HepG2 (cell line): Measurements from ENCODE around the gene DAD1. TPM values are rescaled to one million over a fixed set of nuclear protein-coding genes. Genes with fewer than 3 reads are reported as not detected.

ENCODE experiments used
- ATAC-seq: fragments of 200-7000 bp; cut with Tn5 transposase; 3 replicates; pipeline ENCODE4 v1.9.1; 2020; ENCODE audit warnings: mild to moderate bottlenecking, moderate library complexity
- BruUV-seq: library from RNA; stranded (reverse); fragments of 400-500 nt; replicated peaks from 2 replicates; lab custom pipeline; 2021; lab: Mats Ljungman, UMichigan
- CTCF ChIA-PET: fragments of 300-600 bp; formaldehyde crosslinking; extraction: SDS; loops from one replicate; lab custom pipeline; 2021; ENCODE audit warnings: low total read pairs, inconsistent platforms, low intra/inter-chr PET ratio; lab: Yijun Ruan, JAX
- POLR2A ChIA-PET: fragments of 350-600 bp; sonication (Branson Sonifier 250); formaldehyde crosslinking; loops from one replicate; lab custom pipeline; 2020; ENCODE audit warnings: antibody characterized with exemption, inconsistent platforms; lab: Yijun Ruan, JAX
- DNase-seq: peaks from one replicate; pipeline ENCODE4 v3.0.0-alpha.2; 2015; ENCODE audit warnings: low spot score
- FAIRE-seq: peaks from 3 replicates; lab custom pipeline; 2011; peaks lifted over from hg19 to GRCh38; lab: Jason Lieb, UNC
- H2AFZ ChIP-seq: one replicate; pipeline ENCODE4 v1.6.1; 2011; ENCODE audit warnings: low read length, inconsistent platforms
- H3K27ac ChIP-seq: fragments of 300-600 bp; 3 replicates; pipeline ENCODE4 v1.8.0; 2011; ENCODE audit warnings: mixed run types, mild to moderate bottlenecking, mixed read lengths, low read length, inconsistent platforms; ENCODE audit not compliant: insufficient read depth; ENCODE audit errors: extremely low read length
- H3K27me3 ChIP-seq, 2 experiments: fragments of 200-600 bp in 1 of 2; 2 replicates in 1 of 2; 3 replicates in 1 of 2; pipeline versions ENCODE4 v1.6.0 to v1.8.0; 2011; ENCODE audit warnings: low read length in 2 of 2, mild to moderate bottlenecking in 2 of 2, moderate library complexity in 2 of 2, inconsistent platforms in 1 of 2; ENCODE audit not compliant: insufficient read depth in 2 of 2, control insufficient read depth in 1 of 2
- H3K36me3 ChIP-seq, 2 experiments: fragments of 200-600 bp in 1 of 2; replicated peaks in 1 of 2; 2 replicates in 1 of 2; 3 replicates in 1 of 2; pipeline versions ENCODE4 v1.5.1 to v1.8.0; 2011; ENCODE audit warnings: low read length in 2 of 2, inconsistent platforms in 1 of 2; ENCODE audit not compliant: insufficient read depth in 2 of 2, control insufficient read depth in 1 of 2
- H3K4me1 ChIP-seq: 2 replicates; pipeline ENCODE4 v1.5.1; 2012; ENCODE audit warnings: low read length, inconsistent platforms; ENCODE audit not compliant: insufficient read depth
- H3K4me2 ChIP-seq: 2 replicates; pipeline ENCODE4 v1.6.0; 2011; ENCODE audit warnings: low read depth, low read length, inconsistent platforms
- H3K4me3 ChIP-seq, 3 experiments: fragments of 200-600 bp in 1 of 3; sonication (generic), shearing (Covaris generic) in 1 of 3; replicated peaks in 1 of 3; 2 replicates each; pipeline ENCODE4 v1.5.1; 2011 to 2016; ENCODE audit warnings: low read length in 3 of 3, inconsistent platforms in 2 of 3, low read depth in 2 of 3, mild to moderate bottlenecking in 2 of 3, control low read depth in 1 of 3, mixed read lengths in 1 of 3; ENCODE audit not compliant: insufficient read depth in 1 of 3
- H3K79me2 ChIP-seq: one replicate; pipeline ENCODE4 v1.6.1; 2011; ENCODE audit warnings: low read length, inconsistent platforms; ENCODE audit not compliant: insufficient read depth
- H3K9ac ChIP-seq: 2 replicates; pipeline ENCODE4 v1.6.0; 2011; ENCODE audit warnings: mild to moderate bottlenecking, low read depth, low read length, inconsistent platforms; ENCODE audit not compliant: insufficient read depth
- H3K9me3 ChIP-seq: 2 replicates; pipeline ENCODE4 v1.5.1; 2012; ENCODE audit warnings: mild to moderate bottlenecking, low read length
- H4K20me1 ChIP-seq: 2 replicates; pipeline ENCODE4 v1.6.0; 2011; ENCODE audit warnings: inconsistent platforms, mild to moderate bottlenecking, low read length, moderate library complexity; ENCODE audit not compliant: insufficient read depth
- FOXK1 ChIP-seq: sonication (generic); formaldehyde crosslinking; IDR thresholded peaks from 2 replicates; pipeline ENCODE4 v1.4.0; 2020; ENCODE audit warnings: low read depth, missing genetic modification reagents, borderline replicate concordance
- MYC ChIP-seq: sonication (generic); formaldehyde crosslinking; IDR thresholded peaks from 2 replicates; pipeline ENCODE4 v1.9.0; 2021; ENCODE audit warnings: missing genetic modification reagents, borderline replicate concordance
- MYNN ChIP-seq: sonication (generic); formaldehyde crosslinking; IDR thresholded peaks from 2 replicates; pipeline ENCODE4 v1.4.0; 2020; ENCODE audit warnings: mild to moderate bottlenecking, low read depth, missing genetic modification reagents
- PITX1 ChIP-seq: sonication (generic); formaldehyde crosslinking; IDR thresholded peaks from 2 replicates; pipeline ENCODE4 v1.5.1; 2020; ENCODE audit warnings: mild to moderate bottlenecking, missing genetic modification reagents
- SYNCRIP ChIP-seq: fragments of 200-400 bp; formaldehyde crosslinking; IDR thresholded peaks from 2 replicates; pipeline ENCODE4 v1.6.1; 2018; ENCODE audit warnings: mild to moderate bottlenecking, low read depth, low read length; ENCODE audit not compliant: insufficient read depth
- ZNF232 ChIP-seq: sonication (generic); formaldehyde crosslinking; IDR thresholded peaks from 2 replicates; pipeline ENCODE4 v1.4.0; 2020; ENCODE audit warnings: missing genetic modification reagents, borderline replicate concordance
- ZNF329 ChIP-seq: sonication (generic); formaldehyde crosslinking; IDR thresholded peaks from 2 replicates; pipeline ENCODE4 v1.9.0; 2021; ENCODE audit warnings: low read depth, mild to moderate bottlenecking, missing genetic modification reagents
- ZNF737 ChIP-seq: sonication (generic); formaldehyde crosslinking; IDR thresholded peaks from 2 replicates; pipeline ENCODE4 v1.5.0; 2020; ENCODE audit warnings: missing genetic modification reagents, mild to moderate bottlenecking, borderline replicate concordance
- WGBS: methylation state at CpG from one replicate; pipeline ENCODE4 v1.1.6; 2017; ENCODE audit warnings: low lambda C conversion rate; 5-methylcytosine and 5-hydroxymethylcytosine counted together
- in situ Hi-C: cut with HindIII; loops from 2 replicates; pipeline ENCODE4 v1.10.0; 2017; ENCODE audit warnings: low pct_unique_long_range_greater_than_20kb; ENCODE audit not compliant: extremely low pct_ligation_motif_present
- intact Hi-C: fragments of 100-400 bp; cut with micrococcal nuclease; formaldehyde crosslinking; loops from one replicate; pipeline ENCODE4 v1.10.0; 2022; ENCODE audit not compliant: unreplicated experiment
- polyA plus RNA-seq, 8 experiments: library from polyadenylated mRNA; depleted of rRNA in 3 of 8; stranded (reverse) in 7 of 8; unstranded in 1 of 8; fragments of >200 nt; fragmentation: Illumina TruSeq in 4 of 8; extraction: Trizol in 4 of 8; gene quantifications; 2 replicates each; pipeline versions ENCODE4 v1.2.1 to v1.2.3, GENCODE V29; 2011 to 2016; ENCODE audit warnings: low read depth in 4 of 8, missing spikeins in 1 of 8, mixed read lengths in 1 of 8; ENCODE audit not compliant: insufficient read depth in 1 of 8
- total RNA-seq, 5 experiments: library from RNA; depleted of rRNA; stranded (reverse); fragments of >200 nt; fragmentation: Illumina TruSeq; extraction: Trizol; gene quantifications; 2 replicates each; pipeline ENCODE4 v1.2.3, GENCODE V29; 2016; ENCODE audit warnings: low read depth in 1 of 5
- TF ChIP-seq, protein P1 (sequence below): sonication (generic); formaldehyde crosslinking; IDR thresholded peaks from 2 replicates; pipeline ENCODE4 v1.4.0; 2020; ENCODE audit warnings: missing genetic modification reagents, borderline replicate concordance
- TF ChIP-seq, protein P2 (sequence below): sonication (generic); formaldehyde crosslinking; IDR thresholded peaks from 2 replicates; pipeline ENCODE4 v1.4.0; 2020; ENCODE audit warnings: missing genetic modification reagents, borderline replicate concordance
- TF ChIP-seq, protein P3 (sequence below): sonication (generic); formaldehyde crosslinking; IDR thresholded peaks from 2 replicates; pipeline ENCODE4 v1.5.0; 2020; ENCODE audit warnings: mild to moderate bottlenecking, missing genetic modification reagents

DAD1 gene
- total and polyA plus RNA-seq, 2 of the 13 experiments (the other 11 are each of a cell fraction or from before 2014, with no cell fraction given), result 558 to 626 TPM

DNA sequence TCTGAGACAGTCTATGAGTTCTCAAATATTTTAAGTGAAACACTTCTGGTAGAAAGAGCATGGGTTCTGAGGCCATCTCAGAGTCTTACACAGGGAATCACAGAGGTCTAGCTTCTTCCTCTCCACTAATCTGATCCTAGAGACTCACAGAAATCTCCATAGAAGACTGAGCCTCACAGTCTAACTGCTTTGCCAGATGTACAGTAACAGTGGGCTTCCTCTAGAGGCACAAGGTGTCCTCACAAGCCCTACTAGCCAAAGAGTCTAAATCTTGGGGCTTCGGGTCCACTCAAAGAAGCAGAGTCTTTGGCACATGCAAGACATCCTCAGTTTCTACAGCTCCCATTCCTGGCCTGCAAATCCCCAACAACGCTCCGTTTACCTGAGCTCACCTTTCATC, 41.0 kb upstream of the DAD1 start:
- no peak overlapping the region for H3K4me2 ChIP-seq
- intact Hi-C loops, result no loop called here
- no peak for FAIRE-seq
- H3K27ac ChIP-seq, result no peak overlapping the region
- H3K36me3 ChIP-seq, result no peaks in the 10 kb centered on the region
- H4K20me1 ChIP-seq, result no peaks in the 10 kb centered on the region
- WGBS, result 86% methylated on average over 3 of the region's 3 CpGs
- H3K4me1 ChIP-seq, result peaks cover 9% of the 10 kb centered on the region
- H3K79me2 ChIP-seq, result no peaks in the 10 kb centered on the region
- in situ Hi-C loops, result no loop called here
- POLR2A ChIA-PET, result no interaction called here
- no TSS peak for BruUV-seq
- CTCF ChIA-PET, result no interaction called here
- no peak for TF ChIP-seq SYNCRIP
- TF ChIP-seq ZNF737 (CRISPR knock-in tag), result 0 out of 2 replicates have a peak, but pooled peaks have one; percentile 18
- TF ChIP-seq, all 625 proteins: peak for 1
- H3K27me3 ChIP-seq, result peaks cover 0 to 8% of the 10 kb centered on the region in 2 experiments; a peak in 2 of 5 replicates
- peak; percentile 76 for ATAC-seq
- no peak overlapping the region for H3K9ac ChIP-seq
- no peak overlapping the region for H2AFZ ChIP-seq
- DNase-seq, result no peak
- H3K9me3 ChIP-seq, result no peaks in the 10 kb centered on the region
- no peak overlapping the region for H3K4me3 ChIP-seq

DNA sequence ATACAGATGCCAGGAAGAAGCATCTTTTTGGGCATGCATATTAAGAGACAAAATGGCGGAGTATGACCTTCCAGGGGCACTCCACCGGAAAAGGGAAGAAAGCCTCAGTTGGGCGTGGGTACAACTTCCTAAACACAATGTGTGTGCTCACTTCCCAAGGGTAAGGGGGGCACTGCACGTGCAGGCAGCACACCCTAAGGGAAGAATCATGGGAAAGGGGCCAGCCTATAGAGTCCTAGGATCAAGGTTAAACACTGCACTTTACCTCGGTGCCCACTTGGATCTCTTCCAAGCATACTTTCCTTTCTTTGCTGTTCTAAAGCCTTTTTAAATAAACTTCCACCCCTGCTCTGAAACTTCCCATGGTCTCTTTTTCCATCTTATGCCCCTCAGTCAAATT, 40.3 kb upstream of the DAD1 start:
- in situ Hi-C loops, result no loop called here
- CTCF ChIA-PET, result no interaction called here
- ATAC-seq, result peak; percentile 24
- TF ChIP-seq, protein P1, sequence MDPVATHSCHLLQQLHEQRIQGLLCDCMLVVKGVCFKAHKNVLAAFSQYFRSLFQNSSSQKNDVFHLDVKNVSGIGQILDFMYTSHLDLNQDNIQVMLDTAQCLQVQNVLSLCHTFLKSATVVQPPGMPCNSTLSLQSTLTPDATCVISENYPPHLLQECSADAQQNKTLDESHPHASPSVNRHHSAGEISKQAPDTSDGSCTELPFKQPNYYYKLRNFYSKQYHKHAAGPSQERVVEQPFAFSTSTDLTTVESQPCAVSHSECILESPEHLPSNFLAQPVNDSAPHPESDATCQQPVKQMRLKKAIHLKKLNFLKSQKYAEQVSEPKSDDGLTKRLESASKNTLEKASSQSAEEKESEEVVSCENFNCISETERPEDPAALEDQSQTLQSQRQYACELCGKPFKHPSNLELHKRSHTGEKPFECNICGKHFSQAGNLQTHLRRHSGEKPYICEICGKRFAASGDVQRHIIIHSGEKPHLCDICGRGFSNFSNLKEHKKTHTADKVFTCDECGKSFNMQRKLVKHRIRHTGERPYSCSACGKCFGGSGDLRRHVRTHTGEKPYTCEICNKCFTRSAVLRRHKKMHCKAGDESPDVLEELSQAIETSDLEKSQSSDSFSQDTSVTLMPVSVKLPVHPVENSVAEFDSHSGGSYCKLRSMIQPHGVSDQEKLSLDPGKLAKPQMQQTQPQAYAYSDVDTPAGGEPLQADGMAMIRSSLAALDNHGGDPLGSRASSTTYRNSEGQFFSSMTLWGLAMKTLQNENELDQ, result no peak
- TF ChIP-seq ZNF232 (CRISPR knock-in tag), result no peak
- TF ChIP-seq, protein P2, sequence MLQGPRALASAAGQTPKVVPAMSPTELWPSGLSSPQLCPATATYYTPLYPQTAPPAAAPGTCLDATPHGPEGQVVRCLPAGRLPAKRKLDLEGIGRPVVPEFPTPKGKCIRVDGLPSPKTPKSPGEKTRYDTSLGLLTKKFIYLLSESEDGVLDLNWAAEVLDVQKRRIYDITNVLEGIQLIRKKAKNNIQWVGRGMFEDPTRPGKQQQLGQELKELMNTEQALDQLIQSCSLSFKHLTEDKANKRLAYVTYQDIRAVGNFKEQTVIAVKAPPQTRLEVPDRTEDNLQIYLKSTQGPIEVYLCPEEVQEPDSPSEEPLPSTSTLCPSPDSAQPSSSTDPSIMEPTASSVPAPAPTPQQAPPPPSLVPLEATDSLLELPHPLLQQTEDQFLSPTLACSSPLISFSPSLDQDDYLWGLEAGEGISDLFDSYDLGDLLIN (CRISPR knock-in tag), result no peak
- 0 out of 2 replicates have a peak, but pooled peaks have one; percentile 33 for TF ChIP-seq PITX1 (CRISPR knock-in tag)
- no peak for TF ChIP-seq FOXK1 (CRISPR knock-in tag)
- TF ChIP-seq MYNN (CRISPR knock-in tag), result no peak
- no peak for TF ChIP-seq ZNF329
- TF ChIP-seq, protein P3, sequence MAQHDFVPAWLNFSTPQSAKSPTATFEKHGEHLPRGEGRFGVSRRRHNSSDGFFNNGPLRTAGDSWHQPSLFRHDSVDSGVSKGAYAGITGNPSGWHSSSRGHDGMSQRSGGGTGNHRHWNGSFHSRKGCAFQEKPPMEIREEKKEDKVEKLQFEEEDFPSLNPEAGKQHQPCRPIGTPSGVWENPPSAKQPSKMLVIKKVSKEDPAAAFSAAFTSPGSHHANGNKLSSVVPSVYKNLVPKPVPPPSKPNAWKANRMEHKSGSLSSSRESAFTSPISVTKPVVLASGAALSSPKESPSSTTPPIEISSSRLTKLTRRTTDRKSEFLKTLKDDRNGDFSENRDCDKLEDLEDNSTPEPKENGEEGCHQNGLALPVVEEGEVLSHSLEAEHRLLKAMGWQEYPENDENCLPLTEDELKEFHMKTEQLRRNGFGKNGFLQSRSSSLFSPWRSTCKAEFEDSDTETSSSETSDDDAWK, result no peak
- no peak for TF ChIP-seq MYC (CRISPR knock-in tag)

More for the DNA sequence above, 40.3 kb upstream of the DAD1 start:
- Histone ChIP-seq H3K27ac (no peak overlapping the region), H3K4me2 (no peak overlapping the region), H3K79me2 (no peaks in the 10 kb centered on the region), H2AFZ (no peak overlapping the region), H3K9ac (no peak overlapping the region), H3K36me3 (no peaks in the 10 kb centered on the region), H3K9me3 (no peaks in the 10 kb centered on the region), H4K20me1 (no peaks in the 10 kb centered on the region), H3K27me3 (peaks cover 0 to 8% of the 10 kb centered on the region in 2 experiments; a peak in 2 of 5 replicates), H3K4me3 (no peak overlapping the region), H3K4me1 (peaks cover 9% of the 10 kb centered on the region)
- BruUV-seq, result no TSS peak
- intact Hi-C loops, result no loop called here
- POLR2A ChIA-PET, result no interaction called here
- FAIRE-seq, result no peak
- 43% methylated on average over 5 of the region's 5 CpGs for WGBS
- no peak for DNase-seq
